DLD1 (cell line): ENCODE measurements around the gene HSPB8.

Experiments
- in situ Hi-C: cut with HindIII; loops from 2 replicates; pipeline ENCODE4 v1.10.0; 2017; ENCODE audit warnings: low sequenced_read_pairs

Gene HSPB8, protein sequence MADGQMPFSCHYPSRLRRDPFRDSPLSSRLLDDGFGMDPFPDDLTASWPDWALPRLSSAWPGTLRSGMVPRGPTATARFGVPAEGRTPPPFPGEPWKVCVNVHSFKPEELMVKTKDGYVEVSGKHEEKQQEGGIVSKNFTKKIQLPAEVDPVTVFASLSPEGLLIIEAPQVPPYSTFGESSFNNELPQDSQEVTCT

DNA sequence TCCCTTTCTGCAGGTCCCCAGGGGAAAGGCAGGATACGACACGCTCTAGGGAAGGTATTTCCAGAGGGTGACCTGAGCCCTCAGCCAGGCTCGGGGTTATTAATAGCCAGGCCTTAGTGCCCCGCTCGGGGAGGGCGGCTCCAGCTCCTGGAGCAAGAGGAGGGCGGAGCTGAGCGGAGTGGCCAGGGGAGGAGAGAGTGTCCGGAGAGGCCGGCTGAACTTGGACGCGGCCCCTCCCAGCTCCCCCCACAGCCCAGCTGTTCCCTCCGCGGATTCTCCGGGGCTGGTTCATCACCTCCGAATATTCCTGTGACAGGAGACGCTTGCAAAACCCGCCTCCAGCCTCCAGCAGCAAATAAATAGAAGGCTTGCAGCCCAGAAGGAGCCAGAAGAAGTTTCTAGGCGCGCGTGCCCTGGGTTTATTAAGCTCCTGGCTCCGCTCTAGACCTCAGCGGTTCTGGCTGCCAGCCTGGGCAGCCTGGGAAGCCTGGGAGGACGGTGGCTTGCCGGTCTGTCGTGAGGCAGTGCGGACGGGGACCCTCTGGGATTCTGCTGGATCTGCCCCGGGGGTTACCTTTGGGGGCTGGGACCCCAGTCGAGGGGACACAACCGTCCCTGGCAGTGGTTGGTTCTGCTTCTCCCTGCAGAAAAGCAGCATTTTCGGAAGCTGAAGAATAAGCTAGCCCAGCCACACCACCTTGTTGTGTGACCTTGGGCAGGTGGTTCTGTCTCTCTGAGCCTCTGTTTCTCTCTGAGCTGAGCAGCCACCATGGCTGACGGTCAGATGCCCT lies at the start of gene HSPB8:
TSS of gene HSPB8 (plus strand) at position 388 of the 791 bp plus-strand sequence. CDS start at position 770, 382 bp downstream.
- in situ Hi-C loops: no loop called here

DNA sequence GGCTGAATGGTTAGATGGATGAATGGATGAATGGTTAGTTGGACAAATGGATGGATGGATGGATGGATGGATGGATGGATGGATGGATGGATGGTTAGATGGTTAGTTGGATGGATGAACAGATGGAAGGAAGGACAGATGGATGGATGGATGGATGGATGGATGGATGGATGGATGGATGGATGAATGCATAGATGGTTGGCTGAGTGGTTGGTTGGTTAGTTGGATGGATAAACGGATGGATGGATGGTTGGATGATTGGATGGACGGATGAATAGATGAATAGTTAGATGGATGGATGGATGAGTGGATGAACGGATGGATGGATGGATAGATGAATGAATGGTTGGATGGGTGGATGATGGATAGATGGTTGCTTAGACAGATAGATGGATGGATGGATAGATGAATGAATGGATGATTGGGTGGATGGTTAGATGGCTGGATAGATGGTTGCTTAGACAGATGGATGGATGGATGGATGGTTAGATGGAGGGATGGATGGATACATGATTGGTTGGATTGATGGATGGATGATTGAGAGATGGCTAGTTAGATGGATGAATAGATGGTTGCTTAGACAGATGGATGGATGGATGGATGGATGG lies 48.8 kb upstream of the HSPB8 start:
- in situ Hi-C loops: no loop called here

DNA sequence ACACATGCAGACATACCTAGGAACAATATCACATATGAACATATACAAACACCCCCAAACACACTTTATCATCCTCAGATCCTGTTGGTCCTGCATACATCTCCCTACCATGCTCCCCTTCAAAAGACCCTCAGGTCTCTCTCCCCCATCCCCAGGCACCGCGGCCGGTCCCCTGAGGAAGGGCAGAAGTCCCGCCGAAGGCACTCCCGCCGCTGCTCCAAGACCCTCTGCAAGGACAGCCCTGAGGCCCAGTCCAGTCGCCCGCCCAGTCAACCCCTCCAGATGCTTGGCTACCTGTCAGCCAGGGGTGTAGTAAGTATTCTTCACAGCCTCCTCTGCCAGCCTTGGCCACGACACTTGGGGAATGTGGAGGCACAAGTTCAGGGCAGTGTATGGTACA lies 48.2 kb upstream of the HSPB8 start:
- in situ Hi-C loops: no loop called here

DNA sequence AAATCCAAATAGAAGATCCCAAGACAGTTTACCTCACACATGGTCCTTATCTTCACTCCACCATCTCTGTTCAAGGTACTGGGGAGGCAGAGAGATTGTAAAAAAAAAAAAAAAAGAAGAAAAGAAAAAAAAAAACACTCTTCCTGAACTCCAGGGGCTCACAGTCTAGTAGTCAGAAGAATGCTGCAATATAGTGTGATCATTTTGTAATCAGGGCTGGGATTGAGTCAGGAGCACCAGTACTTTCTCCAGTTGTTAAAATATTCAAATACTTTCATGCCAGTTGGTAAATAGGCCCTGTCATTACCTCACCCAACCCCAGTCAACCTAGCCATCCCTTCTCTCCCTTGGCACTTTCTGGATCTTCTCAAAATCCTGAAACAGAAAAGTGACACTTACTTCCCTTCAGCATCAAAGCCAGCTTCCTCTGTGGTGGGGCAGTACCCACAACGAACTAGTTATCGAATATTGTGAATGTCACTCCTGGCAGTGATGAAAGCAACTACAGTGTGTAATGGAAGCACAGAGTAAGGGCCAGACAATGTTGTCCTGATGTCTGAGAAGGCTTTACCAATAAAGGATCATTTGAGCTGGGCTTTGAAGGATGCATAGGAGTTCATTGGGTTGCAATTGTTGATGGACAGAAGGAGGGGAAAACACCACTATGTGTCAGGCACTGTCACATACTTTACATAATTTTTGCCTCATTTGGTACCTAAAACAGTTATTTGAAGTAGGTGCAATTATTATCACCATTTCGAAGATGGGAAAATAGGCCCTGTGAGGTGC lies 44.3 kb upstream of the HSPB8 start:
- in situ Hi-C loops: no loop called here

DNA sequence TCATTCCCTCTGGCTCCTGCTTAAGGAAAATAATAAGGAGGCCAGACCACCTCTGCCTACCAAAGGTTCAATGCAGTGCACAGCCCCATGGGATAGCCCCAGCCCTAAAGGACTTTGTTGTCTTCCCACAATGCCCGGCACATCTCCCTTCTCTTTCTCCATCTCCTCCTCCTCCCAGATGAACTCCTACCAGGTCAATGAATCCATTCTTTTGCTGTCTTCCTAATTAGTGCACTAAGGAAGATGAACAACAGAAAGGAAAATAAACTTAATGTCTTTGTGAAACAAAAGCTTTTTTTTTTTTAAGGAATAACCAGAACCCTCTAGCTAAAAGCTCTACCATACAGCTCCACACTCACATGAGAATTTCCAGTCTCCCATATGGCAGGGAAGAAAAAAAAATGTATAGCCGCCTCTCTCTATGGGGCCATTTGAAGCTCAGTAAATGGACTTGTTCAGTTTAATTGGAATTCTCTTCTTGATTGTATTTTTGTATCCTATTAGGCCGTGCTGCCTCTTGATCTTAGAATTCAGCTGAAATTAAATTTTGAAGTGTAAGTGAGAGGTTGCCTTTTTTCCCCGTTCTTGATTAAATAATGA lies 41.8 kb upstream of the HSPB8 start:
- in situ Hi-C loops: no loop called here

DNA sequence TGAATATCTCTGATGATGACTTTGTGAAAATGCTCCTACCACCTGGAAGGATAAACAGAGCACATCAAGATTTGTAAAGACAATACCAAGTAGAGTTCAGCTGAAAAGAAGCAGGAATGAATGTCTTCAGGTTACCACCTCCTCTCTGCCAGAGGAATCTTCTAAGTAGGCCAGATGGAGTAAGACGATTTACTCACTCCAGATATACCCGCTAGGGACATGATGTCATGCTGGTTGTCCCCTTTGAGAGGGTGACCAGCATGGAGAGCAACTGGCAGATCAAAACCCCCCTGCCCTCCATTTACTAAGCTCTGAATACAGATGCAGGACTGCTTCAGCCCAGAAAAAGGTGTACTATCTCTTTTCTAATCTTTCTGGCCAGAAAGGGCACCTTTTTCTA lies 39.3 kb upstream of the HSPB8 start:
- in situ Hi-C loops: no loop called here

DNA sequence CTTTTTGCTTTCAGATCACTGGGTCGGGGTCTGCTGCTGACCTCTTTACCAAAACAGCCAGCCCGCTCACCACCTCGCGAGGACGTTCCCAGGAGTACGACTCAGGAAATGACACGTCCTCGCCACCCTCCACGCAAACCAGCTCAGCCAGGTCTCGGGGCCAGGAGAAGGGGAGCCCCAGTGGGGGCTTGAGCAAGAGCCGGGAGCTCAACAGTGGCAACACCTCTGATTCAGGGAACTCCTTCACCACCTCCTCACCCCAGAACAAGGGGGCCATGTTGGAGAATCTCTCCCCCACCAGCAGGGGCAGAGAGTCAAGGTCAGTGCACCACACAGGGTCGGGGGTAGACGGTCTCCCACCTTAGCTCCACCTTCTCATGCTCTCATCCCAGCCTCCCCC lies 33.4 kb upstream of the HSPB8 start:
- in situ Hi-C loops: no loop called here

DNA sequence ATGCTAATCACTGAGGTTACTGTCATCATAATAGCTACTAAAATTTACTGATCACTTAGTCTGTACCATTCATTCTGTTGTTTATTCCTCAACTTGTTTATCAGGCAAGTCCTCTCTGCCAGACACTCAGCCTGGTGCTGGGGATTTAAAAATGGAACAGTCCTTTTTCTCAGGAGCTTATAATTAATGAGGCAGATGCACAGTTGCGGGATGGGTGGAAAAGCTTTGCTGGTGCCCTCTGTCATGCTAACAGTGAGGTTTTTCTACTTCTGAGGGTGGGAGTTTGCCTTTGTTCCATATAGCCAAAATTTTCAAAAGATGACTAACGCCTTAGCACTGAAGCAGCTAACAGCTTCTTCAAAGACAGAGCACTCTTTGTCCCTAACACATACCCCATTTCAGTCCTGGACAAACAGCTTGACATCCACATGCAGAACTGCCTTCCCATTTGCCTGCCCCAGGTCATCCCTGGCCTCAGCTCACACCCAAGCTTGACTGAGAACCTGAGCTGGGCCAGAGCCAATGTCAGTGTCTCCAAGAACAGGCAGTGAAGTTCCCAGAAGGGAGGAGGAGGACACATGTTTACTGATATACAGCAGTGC lies 30.8 kb upstream of the HSPB8 start:
- in situ Hi-C loops: no loop called here

DNA sequence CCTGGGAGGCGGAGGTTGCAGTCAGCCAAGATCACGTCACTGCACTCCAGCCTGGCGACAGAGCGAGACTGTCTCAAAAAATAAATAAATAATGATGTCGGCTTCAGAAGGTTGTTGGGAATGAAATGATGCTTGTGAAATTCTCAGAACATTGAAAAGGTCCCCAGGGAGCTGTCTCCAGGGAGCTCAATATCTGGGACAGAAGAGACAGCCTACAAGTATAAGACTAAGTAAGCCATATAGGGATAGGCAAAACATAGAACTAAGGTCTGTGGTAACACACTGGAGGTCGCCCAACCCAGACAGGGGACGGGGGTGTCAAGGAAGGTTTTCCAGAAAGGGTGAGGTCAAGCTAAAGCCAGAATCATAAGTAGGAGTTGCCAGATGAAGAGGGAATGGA lies 29.5 kb upstream of the HSPB8 start:
- in situ Hi-C loops: no loop called here

DNA sequence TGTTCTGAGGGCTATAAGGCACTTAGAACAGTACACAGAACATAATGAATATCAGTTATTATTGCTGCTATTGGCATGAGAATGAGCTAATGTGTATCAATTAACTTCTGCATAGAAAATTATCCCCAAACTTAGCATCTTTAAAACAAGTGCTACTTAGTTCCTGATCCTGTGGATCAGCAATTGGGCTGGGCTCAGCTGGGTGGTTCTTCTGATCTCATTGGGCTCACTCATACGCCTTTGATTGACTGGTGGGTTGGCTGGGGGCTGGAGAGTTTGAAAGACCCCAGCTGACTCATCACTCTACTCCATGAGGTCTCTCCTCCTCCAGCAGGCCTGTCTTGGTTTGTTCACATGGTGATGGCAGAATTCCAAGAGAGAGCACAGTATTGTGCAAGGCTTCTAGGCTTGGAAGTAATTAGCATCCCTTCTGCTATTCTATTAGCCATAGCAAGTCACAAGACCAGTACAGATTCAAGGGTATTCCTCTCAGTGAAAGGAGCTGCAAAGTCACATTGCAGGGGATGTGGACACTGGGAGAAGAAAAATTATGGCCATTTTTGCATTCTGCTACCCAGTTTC lies 27.2 kb upstream of the HSPB8 start:
- in situ Hi-C loops: no loop called here

DNA sequence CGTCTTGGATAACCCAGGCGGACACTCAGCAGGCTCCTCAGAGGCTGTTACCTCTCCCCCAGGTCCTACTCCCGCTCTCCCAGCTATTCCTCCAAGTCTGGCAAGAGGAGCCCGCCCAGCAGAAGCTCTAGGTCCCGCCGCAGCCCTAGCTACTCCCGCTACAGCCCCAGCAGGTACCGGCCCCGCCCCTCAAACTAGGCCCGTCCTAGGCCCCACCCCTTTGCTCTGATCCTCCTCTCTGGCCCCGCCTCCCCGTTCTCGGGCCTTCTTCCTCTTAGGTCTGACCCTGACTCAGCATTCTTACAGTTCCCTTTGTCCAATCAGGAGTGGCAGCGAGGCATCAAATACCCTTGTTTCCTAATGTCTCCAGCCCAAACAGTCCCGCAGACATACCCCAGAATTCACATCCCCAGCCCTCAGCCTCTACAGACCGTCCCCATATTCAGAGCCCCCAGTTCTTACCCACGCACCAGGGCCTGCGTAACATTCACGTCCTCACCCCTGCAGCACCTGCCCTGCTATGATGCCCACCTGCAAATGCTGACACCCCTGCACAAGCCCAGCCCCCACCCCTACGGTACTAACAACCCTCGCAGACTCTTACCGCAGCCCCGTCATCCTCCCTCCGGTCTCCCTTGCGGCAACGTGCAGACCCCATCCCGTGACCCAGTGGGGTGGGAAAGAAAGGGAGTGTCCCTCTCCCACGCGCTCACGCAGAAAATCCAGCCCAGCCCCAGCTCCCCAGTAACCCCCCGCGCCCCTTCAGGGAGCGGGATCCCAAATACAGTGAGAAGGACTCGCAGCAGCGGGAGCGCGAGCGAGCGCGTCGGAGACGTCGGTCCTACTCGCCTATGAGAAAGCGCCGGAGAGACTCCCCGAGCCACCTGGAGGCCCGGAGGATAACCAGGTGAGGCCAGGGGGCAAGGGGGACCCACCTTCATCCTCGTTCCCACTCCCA lies 25.0 kb upstream of the HSPB8 start:
- in situ Hi-C loops: no loop called here

DNA sequence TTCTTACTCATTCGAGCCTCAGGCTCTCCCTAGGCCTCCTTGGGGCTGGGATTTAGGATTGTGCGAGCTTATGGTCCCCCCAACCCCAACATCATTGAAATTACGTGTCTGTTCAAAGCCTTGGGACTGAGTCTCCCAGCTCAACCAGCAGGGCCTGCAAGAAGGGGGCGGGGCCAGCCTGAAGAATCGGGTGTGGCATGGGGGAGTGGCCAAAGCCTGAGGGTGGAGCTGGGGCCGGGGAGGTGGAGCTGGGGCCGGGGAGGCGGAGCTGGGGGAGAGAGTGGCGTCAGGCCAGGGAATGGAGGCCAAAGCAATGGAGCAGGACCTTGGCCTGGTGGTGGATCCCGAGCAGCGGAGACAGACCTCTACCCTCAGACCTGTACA lies 24.3 kb upstream of the HSPB8 start:
- in situ Hi-C loops: no loop called here

DNA sequence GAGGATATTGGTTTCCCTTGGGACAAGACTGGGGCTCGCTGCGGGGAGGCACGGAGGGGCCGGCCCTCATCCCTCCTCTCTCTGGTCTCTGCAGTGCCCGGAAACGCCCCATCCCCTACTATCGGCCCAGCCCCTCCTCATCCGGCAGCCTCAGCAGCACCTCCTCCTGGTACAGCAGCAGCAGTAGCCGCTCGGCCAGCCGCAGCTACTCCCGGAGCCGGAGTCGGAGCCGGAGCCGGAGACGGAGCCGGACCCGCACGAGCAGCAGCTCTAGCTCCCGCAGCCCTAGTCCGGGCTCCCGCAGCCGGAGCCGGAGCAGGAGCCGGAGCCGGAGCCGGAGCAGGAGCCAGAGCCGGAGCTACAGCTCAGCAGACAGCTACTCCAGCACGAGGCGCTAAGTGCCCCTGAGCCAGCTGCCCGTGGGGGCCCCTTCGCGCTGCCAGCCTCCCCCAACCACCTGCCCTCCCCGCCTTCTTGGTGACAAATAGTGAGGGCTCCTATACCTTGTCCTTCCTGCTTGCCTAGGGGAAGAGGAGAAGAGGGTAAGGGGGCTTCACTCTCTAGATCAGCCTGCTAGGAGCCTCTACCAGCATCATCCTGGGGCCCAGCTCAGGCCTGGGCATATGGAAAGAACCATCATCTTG lies 22.2 kb upstream of the HSPB8 start:
- in situ Hi-C loops: no loop called here

DNA sequence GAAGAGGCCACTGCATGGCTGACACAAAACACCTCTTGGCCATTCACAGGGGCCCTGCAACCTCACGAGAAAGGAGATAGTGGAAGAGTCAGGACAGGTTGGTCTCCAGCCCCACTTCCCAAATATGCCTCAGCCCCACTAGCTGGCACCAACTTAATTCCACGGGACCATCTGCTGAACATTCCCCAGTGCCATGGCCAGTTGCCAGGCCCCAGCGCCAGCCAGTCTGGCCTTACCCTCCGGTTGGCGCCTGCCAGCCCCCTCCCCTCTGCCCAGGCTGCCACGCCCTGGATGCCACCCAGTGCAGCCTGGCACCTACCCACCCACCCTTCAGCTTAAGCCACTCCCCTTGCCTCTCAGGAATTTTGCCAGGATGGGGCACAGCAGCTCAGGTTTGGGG lies 21.2 kb upstream of the HSPB8 start:
- in situ Hi-C loops: no loop called here

DNA sequence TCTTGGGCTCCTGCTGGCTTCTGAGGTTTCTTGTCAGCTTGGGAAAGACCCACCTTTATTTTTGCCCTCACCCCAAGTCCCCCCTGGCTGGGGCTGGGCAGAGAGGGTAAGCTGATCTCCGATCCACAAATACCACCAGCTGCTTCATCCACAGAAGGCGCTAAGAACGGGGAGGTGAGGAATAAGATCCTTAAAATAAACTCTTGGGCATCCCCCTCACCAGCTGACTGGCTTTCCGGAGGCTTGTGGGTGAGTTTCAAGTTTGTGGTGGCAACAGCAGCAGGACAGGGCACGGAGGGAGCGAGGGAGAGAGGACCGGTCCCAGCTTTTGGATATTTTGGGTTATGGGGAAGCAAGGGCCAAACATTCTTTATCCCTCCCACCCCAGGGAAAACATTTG lies 20.8 kb upstream of the HSPB8 start:
- in situ Hi-C loops: no loop called here

DNA sequence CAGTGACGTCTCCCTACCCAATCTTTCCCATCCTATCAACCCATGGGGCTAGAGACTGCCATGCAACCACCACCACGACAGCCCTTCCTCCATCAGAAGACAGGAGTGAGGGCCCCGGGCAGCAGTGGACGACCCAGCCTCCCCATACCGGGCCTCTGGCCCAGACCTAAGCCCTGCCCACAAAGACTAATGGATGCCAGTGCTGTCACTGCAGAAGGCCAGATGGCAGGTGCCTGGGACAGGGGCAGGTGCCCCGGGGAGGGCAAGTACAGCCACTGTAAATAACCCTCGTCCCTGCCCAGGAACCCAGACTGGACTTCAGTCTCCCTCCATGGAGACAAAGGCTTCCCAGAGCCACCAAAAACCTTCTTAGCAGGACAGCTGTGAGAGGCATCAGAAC lies 20.3 kb upstream of the HSPB8 start:
- in situ Hi-C loops: no loop called here

DNA sequence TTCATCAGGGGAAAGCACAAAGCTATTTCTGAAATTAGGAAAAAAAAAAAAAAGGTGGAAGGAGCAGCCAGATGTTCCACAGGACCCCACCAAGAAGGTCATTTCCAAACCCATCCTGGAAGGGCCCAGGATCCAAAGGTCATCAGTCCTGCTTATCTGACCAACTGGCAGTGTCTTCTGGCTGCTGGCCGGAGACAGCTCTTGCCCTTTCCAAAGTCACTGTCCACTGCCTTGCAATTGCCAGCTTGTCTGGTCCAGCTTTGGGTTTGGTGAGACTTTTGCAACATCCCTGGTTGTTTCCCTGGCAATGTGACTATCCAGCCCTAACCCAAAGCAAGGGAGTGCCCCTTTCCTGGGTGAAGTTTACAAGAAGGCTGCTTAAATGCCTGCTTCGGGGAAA lies 18.9 kb upstream of the HSPB8 start:
- in situ Hi-C loops: no loop called here

DNA sequence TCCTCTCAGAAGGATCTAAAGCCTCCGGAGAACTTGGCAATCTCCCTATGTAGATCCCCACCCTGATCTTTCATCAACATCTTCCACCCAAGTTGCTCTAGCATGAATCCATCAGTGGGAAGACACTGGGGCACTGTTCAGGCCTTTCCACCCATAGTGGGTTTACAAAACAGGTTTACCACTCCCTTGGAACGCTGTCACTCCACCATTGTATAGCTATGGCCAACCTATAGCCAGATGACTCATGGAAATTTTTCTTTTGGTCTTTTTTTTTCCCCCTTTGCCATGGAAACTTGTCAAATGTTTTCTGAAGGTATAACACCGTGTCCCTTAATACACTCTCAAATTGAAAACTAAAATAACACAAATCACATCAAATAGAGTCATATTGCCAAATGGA lies 10.8 kb upstream of the HSPB8 start:
- in situ Hi-C loops: no loop called here

DNA sequence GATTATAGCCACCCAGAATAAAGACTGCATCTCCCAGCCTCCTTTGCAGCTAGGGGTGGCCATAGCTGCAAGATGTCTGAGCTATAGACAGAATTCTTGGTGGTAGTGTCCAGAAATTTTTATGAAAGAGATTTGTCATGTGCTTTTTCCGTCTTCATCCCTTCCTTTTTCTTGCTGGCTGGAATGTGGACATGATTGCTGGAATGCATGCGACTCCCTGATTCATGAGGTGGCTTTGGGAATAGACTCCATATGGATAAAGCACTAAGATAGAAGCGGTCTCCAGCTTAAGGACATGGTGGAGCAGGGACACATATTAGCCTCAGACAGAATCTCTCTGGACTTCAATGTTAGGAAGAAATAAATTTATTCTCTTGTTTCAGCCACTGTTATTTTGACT lies 10.0 kb upstream of the HSPB8 start:
- in situ Hi-C loops: no loop called here
